Transverse colon (tissue), 4 donors: ENCODE measurements around the gene TBC1D20.

Source experiments
- CTCF ChIP-seq, 5 experiments: fragments of 200-600 bp in 3 of 5; fragments of 450-650 bp in 2 of 5; sonication (generic) in 3 of 5; IDR thresholded peaks; 1 replicate in 2 of 5; 2 replicates in 3 of 5; pipeline ENCODE4 v1.5.1; 2016 to 2017; ENCODE audit warnings: antibody characterized with exemption in 5 of 5, inconsistent platforms in 3 of 5, mild to moderate bottlenecking in 2 of 5, moderate library complexity in 1 of 5
- POLR2AphosphoS5 ChIP-seq, 3 donors: sonication (generic); formaldehyde crosslinking; IDR thresholded peaks; one replicate each; pipeline ENCODE4 v1.6.1; 2016; ENCODE audit warnings: antibody characterized with exemption in 3 of 3

- no peak for TF ChIP-seq POLR2AphosphoS5 (IDR thresholded peaks at IDR 0.05)
- TF ChIP-seq CTCF (IDR thresholded peaks at IDR 0.05) = no peak
Measured at GRCh38 chr20:474581-474980, 12.2 kb upstream of the TBC1D20 start.
